ENCODE results near the gene NMRK2. TPM values are rescaled to one million over a fixed set of nuclear protein-coding genes. Genes with fewer than 3 reads are reported as not detected.
"Not testable (repeated sequence)": the region's sequence is repeated elsewhere in the genome, so short reads cannot be mapped to it uniquely, and the experiment has no call there.

NMRK2 gene
- total RNA-seq, 1 experiment from 2014 or later: not detected

GRCh38 chr19:3950871-3951861 lies 18.3 kb downstream of the NMRK2 start:
- Histone ChIP-seq H2AFZ (ENCODE audit: low read depth, low read length, poor library complexity, severe bottlenecking) (no peak overlapping the region), H3K4me2 (ENCODE audit: low read length) (no peak overlapping the region), H3K27ac (ENCODE audit: low read depth, low read length) (no peak overlapping the region), H3K4me3 (replicated peaks in 1 of 2; ENCODE audit: low read depth in 1 of 2, low read length in 2 of 2) (no peak overlapping the region), H3K9me3 (ENCODE audit: control insufficient read depth in 1 of 2, insufficient read depth in 1 of 2, low read depth in 1 of 2, low read length in 2 of 2) (no peaks in the 10 kb centered on the region), H3K9ac (ENCODE audit: low read length) (no peak overlapping the region), H3K79me2 (ENCODE audit: insufficient read depth, low read length) (no peaks in the 10 kb centered on the region), H3K36me3 (ENCODE audit: control insufficient read depth in 1 of 2, insufficient read depth in 2 of 2, low read length in 2 of 2) (no peaks in the 10 kb centered on the region), H4K20me1 (ENCODE audit: insufficient read depth) (no peaks in the 10 kb centered on the region), H3K9me2 (ENCODE audit: insufficient read depth) (no peaks in the 10 kb centered on the region), H3K4me1 (ENCODE audit: control insufficient read depth in 1 of 2, insufficient read depth in 2 of 2, low read length in 2 of 2) (peaks cover 2 to 13% of the 10 kb centered on the region in 2 experiments; a peak in 1 of 4 replicates), H3K27me3 (ENCODE audit: insufficient read depth, low read length) (no peaks in the 10 kb centered on the region)
- ChIA-PET RAD21 (ENCODE audit: low non-redundant PET in 1 of 2, low total read pairs in 2 of 2, uncharacterized antibody in 2 of 2, unreplicated experiment in 2 of 2) (no interaction called here), CTCF (no interaction called here), POLR2A (no interaction called here)
- DNase-seq (ENCODE audit: low read depth, low spot score) (no peak), ATAC-seq (no peak)
- TF ChIP-seq ATF3 (IDR thresholded peaks at IDR 0.05) (no peak), YY1 (IDR thresholded peaks at IDR 0.05; ENCODE audit: extremely low read depth, insufficient replicate concordance, low read depth, low read length) (no peak), MAX (IDR thresholded peaks at IDR 0.05) (no peak)
- no TSS peak for BruUV-seq (replicated peaks)
- intact Hi-C loops (cut with micrococcal nuclease): no loop called here

- Histone ChIP-seq H3K4me1 (ENCODE audit: control insufficient read depth in 1 of 2, insufficient read depth in 2 of 2, low read length in 2 of 2) (peaks cover 2 to 21% of the 10 kb centered on the region in 2 experiments; a peak in 2 of 4 replicates), H3K4me2 (ENCODE audit: low read length) (0 out of 2 replicates have a peak overlapping the region, but pooled peaks have one; percentile 12)
- H3K36me3 ChIP-seq (ENCODE audit: control insufficient read depth in 1 of 2, insufficient read depth in 2 of 2, low read length in 2 of 2); BruUV-seq (replicated peaks); H3K4me3 ChIP-seq (replicated peaks in 1 of 2; ENCODE audit: low read depth in 1 of 2, low read length in 2 of 2); H2AFZ ChIP-seq (ENCODE audit: low read depth, low read length, poor library complexity, severe bottlenecking); DNase-seq (ENCODE audit: low read depth, low spot score); intact Hi-C loops (cut with micrococcal nuclease); ATAC-seq; RAD21 ChIA-PET (ENCODE audit: low non-redundant PET in 1 of 2, low total read pairs in 2 of 2, uncharacterized antibody in 2 of 2, unreplicated experiment in 2 of 2); H3K9me2 ChIP-seq (ENCODE audit: insufficient read depth); H3K27me3 ChIP-seq (ENCODE audit: insufficient read depth, low read length); H3K27ac ChIP-seq (ENCODE audit: low read depth, low read length); CTCF ChIA-PET; POLR2A ChIA-PET; H4K20me1 ChIP-seq (ENCODE audit: insufficient read depth); H3K9ac ChIP-seq (ENCODE audit: low read length); H3K9me3 ChIP-seq (ENCODE audit: control insufficient read depth in 1 of 2, insufficient read depth in 1 of 2, low read depth in 1 of 2, low read length in 2 of 2); H3K79me2 ChIP-seq (ENCODE audit: insufficient read depth, low read length): not testable (repeated sequence)
Observed at GRCh38 chr19:3952755-3953276, 19.9 kb downstream of the NMRK2 start.

Data from HCT116 (cell line).